VCaP (cell line): ENCODE measurements around the gene LIPG.

Experiments used
- H3K27ac ChIP-seq: fragments of 450-650 bp; 2 replicates; pipeline ENCODE4 v1.5.1; 2017
- TF ChIP-seq, protein P1 (sequence below): fragments of 450-650 bp; conservative IDR thresholded peaks from 2 replicates; pipeline ENCODE4 v1.5.1; 2017; ENCODE audit warnings: mild to moderate bottlenecking, moderate library complexity

LIPG gene

GRCh38 chr18:49628119-49628518, 66.3 kb downstream of the LIPG start:
- TF ChIP-seq, protein P1, sequence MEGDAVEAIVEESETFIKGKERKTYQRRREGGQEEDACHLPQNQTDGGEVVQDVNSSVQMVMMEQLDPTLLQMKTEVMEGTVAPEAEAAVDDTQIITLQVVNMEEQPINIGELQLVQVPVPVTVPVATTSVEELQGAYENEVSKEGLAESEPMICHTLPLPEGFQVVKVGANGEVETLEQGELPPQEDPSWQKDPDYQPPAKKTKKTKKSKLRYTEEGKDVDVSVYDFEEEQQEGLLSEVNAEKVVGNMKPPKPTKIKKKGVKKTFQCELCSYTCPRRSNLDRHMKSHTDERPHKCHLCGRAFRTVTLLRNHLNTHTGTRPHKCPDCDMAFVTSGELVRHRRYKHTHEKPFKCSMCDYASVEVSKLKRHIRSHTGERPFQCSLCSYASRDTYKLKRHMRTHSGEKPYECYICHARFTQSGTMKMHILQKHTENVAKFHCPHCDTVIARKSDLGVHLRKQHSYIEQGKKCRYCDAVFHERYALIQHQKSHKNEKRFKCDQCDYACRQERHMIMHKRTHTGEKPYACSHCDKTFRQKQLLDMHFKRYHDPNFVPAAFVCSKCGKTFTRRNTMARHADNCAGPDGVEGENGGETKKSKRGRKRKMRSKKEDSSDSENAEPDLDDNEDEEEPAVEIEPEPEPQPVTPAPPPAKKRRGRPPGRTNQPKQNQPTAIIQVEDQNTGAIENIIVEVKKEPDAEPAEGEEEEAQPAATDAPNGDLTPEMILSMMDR, result no peak
- no peak overlapping the region for H3K27ac ChIP-seq

DNA sequence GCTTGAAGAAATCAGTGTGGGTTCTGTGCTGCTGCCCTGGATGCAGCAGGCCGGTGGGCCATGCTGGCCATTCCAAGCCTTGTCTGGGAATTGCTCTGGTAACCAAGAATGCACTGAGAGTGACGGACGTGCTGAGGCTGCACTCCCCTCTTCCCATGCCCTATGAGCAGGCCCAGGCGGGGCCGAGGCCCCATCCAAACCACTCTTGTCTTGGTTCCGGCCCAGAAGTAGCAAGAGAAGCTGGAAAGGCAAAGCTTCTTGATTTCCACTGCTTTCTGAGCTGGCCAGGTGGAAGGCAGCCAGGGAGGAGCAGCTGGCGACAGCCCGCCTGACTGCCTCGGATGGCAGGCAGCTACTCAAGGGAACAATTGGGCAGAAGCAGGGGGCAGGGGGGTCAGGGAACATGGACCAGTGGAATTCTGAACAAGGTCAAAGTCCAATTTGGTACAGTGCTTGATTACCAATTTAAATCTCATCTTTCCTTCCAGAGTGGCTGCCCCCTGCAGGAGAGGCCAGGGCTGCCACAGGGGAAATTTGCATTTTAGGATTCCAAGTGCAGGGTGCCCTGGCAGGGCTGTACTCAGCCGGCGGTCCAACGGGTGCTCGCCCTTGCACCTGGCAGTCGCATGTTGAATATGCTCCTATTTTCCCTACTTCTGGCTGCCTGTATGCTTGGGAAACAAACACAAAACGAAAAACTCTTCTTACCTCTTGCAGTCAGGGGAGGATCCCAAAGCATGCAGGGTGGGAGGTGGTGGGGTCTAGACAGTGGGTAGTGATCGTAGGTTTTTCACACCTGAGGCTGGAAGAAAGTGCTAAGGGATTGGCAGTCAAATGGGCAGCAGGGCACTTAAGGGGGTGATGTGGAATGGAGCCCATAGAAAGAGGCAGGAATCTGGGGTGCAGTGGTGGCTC, 67.3 kb downstream of the LIPG start:
- TF ChIP-seq, protein P1, result no peak; the same call in 1 of the 2 replicates
- H3K27ac ChIP-seq, result no peak overlapping the region

- TF ChIP-seq, protein P1, result no peak
- no peak overlapping the region for H3K27ac ChIP-seq
These were observed 68.4 kb downstream of the LIPG start for GRCh38 chr18:49630246-49630699.

GRCh38 chr18:49631146-49631866, 69.4 kb downstream of the LIPG start:
- no peak overlapping the region for H3K27ac ChIP-seq
- TF ChIP-seq, protein P1, result no peak

GRCh38 chr18:49632588-49632987, 70.7 kb downstream of the LIPG start:
- no peak overlapping the region for H3K27ac ChIP-seq
- TF ChIP-seq, protein P1, result no peak

- no peak overlapping the region for H3K27ac ChIP-seq
These were observed 76.4 kb downstream of the LIPG start for GRCh38 chr18:49638209-49638785.

More at GRCh38 chr18:49638209-49638785, 76.4 kb downstream of the LIPG start:
- TF ChIP-seq, protein P1, result no peak
